Activated naive CD8-positive, alpha-beta T cell treated with anti-CD3 and anti-CD28 coated beads, Interleukin-2, amount 50 U/mL, for 24 hours (primary cell): Measurements from ENCODE around the gene TNFSF18.
"Not testable (repeated sequence)": the region's sequence is repeated elsewhere in the genome, so short reads cannot be mapped to it uniquely, and the experiment has no call there.

Experiments used
- ATAC-seq: fragments of 150-1000 bp; cut with Tn5 transposase; one replicate; pipeline ENCODE4 v1.10.0; 2021
- DNase-seq: peaks from one replicate; pipeline ENCODE4 v3.0.0; 2021
- H3K27ac Mint-ChIP-seq: one replicate; pipeline ENCODE4 v1.8.0; 2021; ENCODE audit warnings: mild to moderate bottlenecking, mixed read lengths
- H3K27me3 Mint-ChIP-seq: one replicate; pipeline ENCODE4 v1.8.0; 2021; ENCODE audit warnings: mixed read lengths
- H3K36me3 Mint-ChIP-seq: one replicate; pipeline ENCODE4 v1.8.0; 2021; ENCODE audit warnings: low read depth, mixed read lengths
- H3K4me1 Mint-ChIP-seq: one replicate; pipeline ENCODE4 v1.8.0; 2021; ENCODE audit warnings: mixed read lengths
- H3K4me3 Mint-ChIP-seq: one replicate; pipeline ENCODE4 v1.8.0; 2021; ENCODE audit warnings: mild to moderate bottlenecking, moderate library complexity, mixed read lengths
- H3K9me3 Mint-ChIP-seq: one replicate; pipeline ENCODE4 v1.8.0; 2021; ENCODE audit warnings: mixed read lengths

The TNFSF18 gene

GRCh38 chr1:173050865-173051264, at the start of gene TNFSF18:
TSS of gene TNFSF18 (minus strand) at chr1:173050941. CDS start at chr1:173050896, 45 bp downstream.
- H3K9me3 Mint-ChIP-seq: no peaks in the 10 kb centered on the region
- ATAC-seq (no peak), DNase-seq (no peak)
- no peaks in the 10 kb centered on the region for H3K27me3 Mint-ChIP-seq
- no peak within 1 kb of the TSS for H3K4me3 Mint-ChIP-seq
- peaks cover 14% of the 10 kb centered on the region for H3K4me1 Mint-ChIP-seq
- no peak within 1 kb of the TSS for H3K27ac Mint-ChIP-seq
- no peaks in the 10 kb centered on the region for H3K36me3 Mint-ChIP-seq

GRCh38 chr1:173099166-173099565, 48.4 kb upstream of the TNFSF18 start:
- Mint-ChIP-seq H3K4me1 (no peaks in the 10 kb centered on the region), H3K36me3 (no peaks in the 10 kb centered on the region), H3K27me3 (peaks cover 4% of the 10 kb centered on the region), H3K4me3 (no peak overlapping the region), H3K9me3 (peaks cover 11% of the 10 kb centered on the region), H3K27ac (no peak overlapping the region)
- DNase-seq: no peak
- no peak for ATAC-seq

GRCh38 chr1:173098117-173098516, 47.4 kb upstream of the TNFSF18 start:
- ATAC-seq (no peak), DNase-seq (no peak)
- Mint-ChIP-seq H3K4me3 (no peak overlapping the region), H3K9me3 (peaks cover 4% of the 10 kb centered on the region), H3K27me3 (peaks cover 4% of the 10 kb centered on the region), H3K4me1 (no peaks in the 10 kb centered on the region), H3K36me3 (no peaks in the 10 kb centered on the region), H3K27ac (no peak overlapping the region)

- Mint-ChIP-seq H3K9me3 (no peaks in the 10 kb centered on the region), H3K36me3 (no peaks in the 10 kb centered on the region), H3K4me3 (no peak overlapping the region), H3K27ac (no peak overlapping the region), H3K4me1 (no peaks in the 10 kb centered on the region), H3K27me3 (peaks cover 4% of the 10 kb centered on the region)
- no peak for ATAC-seq
- no peak for DNase-seq
These were observed 46.3 kb upstream of the TNFSF18 start for GRCh38 chr1:173097001-173097400.

GRCh38 chr1:173095632-173096031, 44.9 kb upstream of the TNFSF18 start:
- no peaks in the 10 kb centered on the region for H3K36me3 Mint-ChIP-seq
- no peak for ATAC-seq
- DNase-seq: no peak
- H3K4me1 Mint-ChIP-seq: no peaks in the 10 kb centered on the region
- H3K27ac Mint-ChIP-seq: no peak overlapping the region
- no peak overlapping the region for H3K4me3 Mint-ChIP-seq
- peaks cover 4% of the 10 kb centered on the region for H3K27me3 Mint-ChIP-seq
- H3K9me3 Mint-ChIP-seq: no peaks in the 10 kb centered on the region

- Mint-ChIP-seq H3K27me3 (peaks cover 4% of the 10 kb centered on the region), H3K4me3 (no peak overlapping the region), H3K9me3 (no peaks in the 10 kb centered on the region), H3K4me1 (no peaks in the 10 kb centered on the region), H3K27ac (no peak overlapping the region), H3K36me3 (no peaks in the 10 kb centered on the region)
- ATAC-seq (no peak), DNase-seq (no peak)
These were observed 43.8 kb upstream of the TNFSF18 start for GRCh38 chr1:173094541-173094940.

- Mint-ChIP-seq H3K27me3 (peaks cover 4% of the 10 kb centered on the region), H3K36me3 (no peaks in the 10 kb centered on the region), H3K4me1 (no peaks in the 10 kb centered on the region), H3K27ac (no peak overlapping the region), H3K4me3 (no peak overlapping the region), H3K9me3 (no peaks in the 10 kb centered on the region)
- no peak for DNase-seq
- ATAC-seq: no peak
These were observed 43.1 kb upstream of the TNFSF18 start for GRCh38 chr1:173093691-173094445.

GRCh38 chr1:173084292-173084691, 33.6 kb upstream of the TNFSF18 start:
- Mint-ChIP-seq H3K4me3 (no peak overlapping the region), H3K4me1 (no peaks in the 10 kb centered on the region), H3K9me3 (no peaks in the 10 kb centered on the region), H3K27ac (no peak overlapping the region), H3K36me3 (no peaks in the 10 kb centered on the region), H3K27me3 (peaks cover under 1% of the 10 kb centered on the region)
- ATAC-seq: no peak
- DNase-seq: no peak

GRCh38 chr1:173082913-173083312, 32.2 kb upstream of the TNFSF18 start:
- DNase-seq (no peak), ATAC-seq (no peak)
- peaks cover 2% of the 10 kb centered on the region for H3K27me3 Mint-ChIP-seq
- no peaks in the 10 kb centered on the region for H3K4me1 Mint-ChIP-seq
- no peaks in the 10 kb centered on the region for H3K9me3 Mint-ChIP-seq
- H3K36me3 Mint-ChIP-seq: no peaks in the 10 kb centered on the region
- no peak overlapping the region for H3K4me3 Mint-ChIP-seq
- no peak overlapping the region for H3K27ac Mint-ChIP-seq

GRCh38 chr1:173074217-173074616, 23.5 kb upstream of the TNFSF18 start:
- not testable (repeated sequence) for H3K27me3 Mint-ChIP-seq, H3K36me3 Mint-ChIP-seq, ATAC-seq, H3K27ac Mint-ChIP-seq, H3K9me3 Mint-ChIP-seq, H3K4me3 Mint-ChIP-seq, DNase-seq, H3K4me1 Mint-ChIP-seq

- no peak for ATAC-seq
- no peak overlapping the region for H3K27ac Mint-ChIP-seq
- no peak overlapping the region for H3K4me3 Mint-ChIP-seq
- no peak for DNase-seq
- no peaks in the 10 kb centered on the region for H3K27me3 Mint-ChIP-seq
- H3K9me3 Mint-ChIP-seq: no peaks in the 10 kb centered on the region
- H3K36me3 Mint-ChIP-seq: no peaks in the 10 kb centered on the region
- no peaks in the 10 kb centered on the region for H3K4me1 Mint-ChIP-seq
These were observed 13.3 kb upstream of the TNFSF18 start for GRCh38 chr1:173064011-173064410.

- H3K4me1 Mint-ChIP-seq: no peaks in the 10 kb centered on the region
- no peaks in the 10 kb centered on the region for H3K27me3 Mint-ChIP-seq
- no peaks in the 10 kb centered on the region for H3K36me3 Mint-ChIP-seq
- no peak overlapping the region for H3K27ac Mint-ChIP-seq
- ATAC-seq (no peak), DNase-seq (no peak)
- no peaks in the 10 kb centered on the region for H3K9me3 Mint-ChIP-seq
- no peak overlapping the region for H3K4me3 Mint-ChIP-seq
These were observed 12.4 kb upstream of the TNFSF18 start for GRCh38 chr1:173063171-173063570.

GRCh38 chr1:173062150-173062938, 11.6 kb upstream of the TNFSF18 start:
- H3K27me3 Mint-ChIP-seq: no peaks in the 10 kb centered on the region
- H3K27ac Mint-ChIP-seq: no peak overlapping the region
- H3K4me1 Mint-ChIP-seq: no peaks in the 10 kb centered on the region
- H3K9me3 Mint-ChIP-seq: no peaks in the 10 kb centered on the region
- H3K4me3 Mint-ChIP-seq: no peak overlapping the region
- no peaks in the 10 kb centered on the region for H3K36me3 Mint-ChIP-seq
- no peak for ATAC-seq
- DNase-seq: no peak

GRCh38 chr1:173058556-173058955, 7.8 kb upstream of the TNFSF18 start:
- H3K4me1 Mint-ChIP-seq: no peaks in the 10 kb centered on the region
- ATAC-seq (no peak), DNase-seq (no peak)
- no peaks in the 10 kb centered on the region for H3K36me3 Mint-ChIP-seq
- peaks cover 2% of the 10 kb centered on the region for H3K27me3 Mint-ChIP-seq
- H3K4me3 Mint-ChIP-seq: no peak overlapping the region
- no peak overlapping the region for H3K27ac Mint-ChIP-seq
- H3K9me3 Mint-ChIP-seq: no peaks in the 10 kb centered on the region

GRCh38 chr1:173057984-173058383, 7.2 kb upstream of the TNFSF18 start:
- Mint-ChIP-seq H3K36me3 (no peaks in the 10 kb centered on the region), H3K27me3 (peaks cover 2% of the 10 kb centered on the region), H3K4me3 (no peak overlapping the region), H3K27ac (no peak overlapping the region), H3K9me3 (no peaks in the 10 kb centered on the region), H3K4me1 (no peaks in the 10 kb centered on the region)
- no peak for DNase-seq
- no peak for ATAC-seq
